GM21576 (cell line): Measurements from ENCODE around the gene MYG1.
A peak's percentile ranks its signal among the peaks of the same experiment; 100 is the strongest.
"Not testable (repeated sequence)": the region's sequence is repeated elsewhere in the genome, so short reads cannot be mapped to it uniquely, and the experiment has no call there.

ENCODE experiments used
- ATAC-seq: cut with Tn5 transposase; IDR thresholded peaks from one replicate; pipeline ENCODE4 v1.9.1; 2021; ENCODE audit warnings: mild to moderate bottlenecking, moderate library complexity; ENCODE audit not compliant: unreplicated experiment

Gene MYG1

GRCh38 chr12:53286448-53286847 is 13.0 kb upstream of the MYG1 start:
- no peak for ATAC-seq

- ATAC-seq: no peak
These were observed 11.7 kb upstream of the MYG1 start for GRCh38 chr12:53287741-53288216.

GRCh38 chr12:53288322-53288721 is 11.2 kb upstream of the MYG1 start:
- ATAC-seq: no peak

- ATAC-seq: no peak
These were observed 9.6 kb upstream of the MYG1 start for GRCh38 chr12:53289891-53290290.

GRCh38 chr12:53290661-53291060 is 8.8 kb upstream of the MYG1 start:
- no peak for ATAC-seq

GRCh38 chr12:53292426-53292825 is 7.1 kb upstream of the MYG1 start:
- no peak for ATAC-seq

GRCh38 chr12:53295070-53295890 is 4.2 kb upstream of the MYG1 start, which contains the start of gene PFDN5:
Gene PFDN5, plus strand, starts transcription at chr12:53295542. Its CDS starts 26 bp downstream, at chr12:53295568.
- ATAC-seq: peak; percentile 86

- no peak for ATAC-seq
These were observed 3.6 kb upstream of the MYG1 start for GRCh38 chr12:53295891-53296219.

- ATAC-seq: not testable (repeated sequence)
These were observed 2.4 kb upstream of the MYG1 start for GRCh38 chr12:53297106-53297505.

- no peak for ATAC-seq
These were observed 1.3 kb upstream of the MYG1 start for GRCh38 chr12:53298164-53298563.

- ATAC-seq: no peak
These were observed 418 bp upstream of the MYG1 start for GRCh38 chr12:53299101-53299453.

- no peak for ATAC-seq
These were observed 692 bp downstream of the MYG1 start for GRCh38 chr12:53300187-53300586.

- ATAC-seq: no peak
These were observed 3.4 kb downstream of the MYG1 start for GRCh38 chr12:53302903-53303302.

- no peak for ATAC-seq
These were observed 7.3 kb downstream of the MYG1 start for GRCh38 chr12:53306826-53307225.

- ATAC-seq: no peak
These were observed 8.8 kb downstream of the MYG1 start for GRCh38 chr12:53308276-53308675.

GRCh38 chr12:53313996-53314395 is 14.5 kb downstream of the MYG1 start:
- ATAC-seq: no peak

GRCh38 chr12:53320352-53321195 is 21.1 kb downstream of the MYG1 start:
- ATAC-seq: no peak

- peak; percentile 29 for ATAC-seq
These were observed 24.8 kb downstream of the MYG1 start for GRCh38 chr12:53324113-53324778.

- ATAC-seq: peak; percentile 56
These were observed 25.4 kb downstream of the MYG1 start for GRCh38 chr12:53324779-53325510.

- no peak for ATAC-seq
These were observed 26.1 kb downstream of the MYG1 start for GRCh38 chr12:53325511-53326061.
